Measurements from ENCODE around the gene THSD7A.

THSD7A gene

DNA sequence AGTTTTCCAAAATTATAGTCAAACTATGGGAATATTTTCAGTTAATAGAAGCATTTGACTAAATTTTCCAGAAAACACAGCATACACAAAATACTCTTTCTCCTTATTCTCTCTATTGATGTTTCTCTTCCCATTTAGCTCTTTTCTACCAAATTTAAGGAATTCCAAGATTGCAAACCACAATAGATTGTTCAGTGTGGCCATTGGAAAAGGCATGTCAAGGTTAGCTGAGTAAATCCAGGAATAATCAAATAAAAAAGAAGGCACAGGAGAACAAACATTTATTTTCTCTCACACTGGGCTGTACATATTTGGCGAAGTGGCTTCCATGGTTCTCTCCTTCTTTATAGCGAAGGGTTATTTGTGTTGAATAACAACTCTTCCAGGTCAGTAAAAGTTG lies 117.3 kb downstream of the THSD7A start:
- H3K9ac ChIP-seq (ENCODE audit: low read length): no peak overlapping the region
- H3K4me3 ChIP-seq (ENCODE audit: low read length): no peak overlapping the region
- H2AFZ ChIP-seq (ENCODE audit: low read depth, low read length): no peak overlapping the region
- no peaks in the 10 kb centered on the region for H4K20me1 ChIP-seq (ENCODE audit: insufficient read depth, low read length)
- H3K4me2 ChIP-seq (ENCODE audit: low read length): no peak overlapping the region
- no peaks in the 10 kb centered on the region for H3K36me3 ChIP-seq (replicated peaks; ENCODE audit: low read depth, low read length)
- H3K9me3 ChIP-seq (ENCODE audit: insufficient read depth, low read length): no peaks in the 10 kb centered on the region
- no peak overlapping the region for H3K27ac ChIP-seq (ENCODE audit: low read length)
- H3K4me1 ChIP-seq (ENCODE audit: low read length): no peaks in the 10 kb centered on the region
- no peaks in the 10 kb centered on the region for H3K79me2 ChIP-seq (ENCODE audit: low read length)
- no peak for TF ChIP-seq EZH2phosphoT487 (IDR thresholded peaks at IDR 0.05; ENCODE audit: low read depth)
- TF ChIP-seq, protein P1, sequence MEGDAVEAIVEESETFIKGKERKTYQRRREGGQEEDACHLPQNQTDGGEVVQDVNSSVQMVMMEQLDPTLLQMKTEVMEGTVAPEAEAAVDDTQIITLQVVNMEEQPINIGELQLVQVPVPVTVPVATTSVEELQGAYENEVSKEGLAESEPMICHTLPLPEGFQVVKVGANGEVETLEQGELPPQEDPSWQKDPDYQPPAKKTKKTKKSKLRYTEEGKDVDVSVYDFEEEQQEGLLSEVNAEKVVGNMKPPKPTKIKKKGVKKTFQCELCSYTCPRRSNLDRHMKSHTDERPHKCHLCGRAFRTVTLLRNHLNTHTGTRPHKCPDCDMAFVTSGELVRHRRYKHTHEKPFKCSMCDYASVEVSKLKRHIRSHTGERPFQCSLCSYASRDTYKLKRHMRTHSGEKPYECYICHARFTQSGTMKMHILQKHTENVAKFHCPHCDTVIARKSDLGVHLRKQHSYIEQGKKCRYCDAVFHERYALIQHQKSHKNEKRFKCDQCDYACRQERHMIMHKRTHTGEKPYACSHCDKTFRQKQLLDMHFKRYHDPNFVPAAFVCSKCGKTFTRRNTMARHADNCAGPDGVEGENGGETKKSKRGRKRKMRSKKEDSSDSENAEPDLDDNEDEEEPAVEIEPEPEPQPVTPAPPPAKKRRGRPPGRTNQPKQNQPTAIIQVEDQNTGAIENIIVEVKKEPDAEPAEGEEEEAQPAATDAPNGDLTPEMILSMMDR (IDR thresholded peaks at IDR 0.05; ENCODE audit: low read depth, low read length): no peak
- H3K27me3 ChIP-seq (ENCODE audit: low read depth, low read length): no peaks in the 10 kb centered on the region

DNA sequence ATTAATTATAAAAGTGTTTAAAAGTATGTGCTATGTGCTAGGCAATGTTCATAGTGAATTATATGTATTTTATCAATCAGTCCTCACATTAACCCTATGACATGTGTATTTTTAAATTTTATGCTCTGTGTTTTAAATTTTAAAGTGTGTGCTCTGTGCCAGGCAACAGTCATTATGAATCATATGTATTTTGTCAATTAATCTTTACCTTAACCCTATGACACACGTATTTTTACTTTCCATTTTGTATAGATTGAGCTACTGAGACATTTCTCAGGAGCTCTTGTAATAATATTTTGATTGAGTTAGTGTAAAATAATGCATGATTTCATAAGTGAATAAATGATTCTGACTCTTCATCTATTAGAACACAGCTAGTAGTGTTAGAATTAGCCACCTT lies 117.8 kb downstream of the THSD7A start:
- no peaks in the 10 kb centered on the region for H4K20me1 ChIP-seq (ENCODE audit: insufficient read depth, low read length)
- no peaks in the 10 kb centered on the region for H3K36me3 ChIP-seq (replicated peaks; ENCODE audit: low read depth, low read length)
- H3K4me3 ChIP-seq (ENCODE audit: low read length): no peak overlapping the region
- no peaks in the 10 kb centered on the region for H3K79me2 ChIP-seq (ENCODE audit: low read length)
- TF ChIP-seq, protein P1 (IDR thresholded peaks at IDR 0.05; ENCODE audit: low read depth, low read length): no peak
- no peak for TF ChIP-seq EZH2phosphoT487 (IDR thresholded peaks at IDR 0.05; ENCODE audit: low read depth)
- H3K9ac ChIP-seq (ENCODE audit: low read length): no peak overlapping the region
- no peak overlapping the region for H3K27ac ChIP-seq (ENCODE audit: low read length)
- no peaks in the 10 kb centered on the region for H3K9me3 ChIP-seq (ENCODE audit: insufficient read depth, low read length)
- H3K4me1 ChIP-seq (ENCODE audit: low read length): no peaks in the 10 kb centered on the region
- H3K4me2 ChIP-seq (ENCODE audit: low read length): no peak overlapping the region
- H3K27me3 ChIP-seq (ENCODE audit: low read depth, low read length): no peaks in the 10 kb centered on the region
- H2AFZ ChIP-seq (ENCODE audit: low read depth, low read length): no peak overlapping the region

DNA sequence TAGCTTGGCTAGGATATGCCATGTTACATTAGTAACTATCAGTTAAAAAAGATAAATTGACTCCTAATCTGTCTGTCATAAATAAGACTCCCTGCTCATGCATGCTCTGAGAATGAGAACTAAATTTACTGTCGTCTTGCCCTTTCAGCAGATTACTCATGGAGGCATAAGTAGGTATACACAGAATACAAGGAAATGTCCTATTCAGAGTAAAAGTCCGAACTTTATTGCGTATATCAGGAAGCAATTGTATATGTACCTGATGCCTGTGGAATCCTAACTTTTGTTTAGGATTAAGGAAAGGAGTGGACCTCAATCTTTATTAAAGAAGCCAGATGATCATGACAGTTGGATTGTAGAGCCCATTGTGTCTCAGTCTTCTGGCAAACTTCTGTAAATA lies 118.6 kb downstream of the THSD7A start:
- Histone ChIP-seq H3K27me3 (ENCODE audit: low read depth, low read length) (no peaks in the 10 kb centered on the region), H4K20me1 (ENCODE audit: insufficient read depth, low read length) (no peaks in the 10 kb centered on the region), H3K27ac (ENCODE audit: low read length) (no peak overlapping the region), H3K4me1 (ENCODE audit: low read length) (no peaks in the 10 kb centered on the region), H3K9ac (ENCODE audit: low read length) (no peak overlapping the region), H3K4me2 (ENCODE audit: low read length) (no peak overlapping the region), H3K4me3 (ENCODE audit: low read length) (no peak overlapping the region), H3K9me3 (ENCODE audit: insufficient read depth, low read length) (no peaks in the 10 kb centered on the region), H3K36me3 (replicated peaks; ENCODE audit: low read depth, low read length) (no peaks in the 10 kb centered on the region), H3K79me2 (ENCODE audit: low read length) (no peaks in the 10 kb centered on the region), H2AFZ (ENCODE audit: low read depth, low read length) (no peak overlapping the region)
- no peak for TF ChIP-seq EZH2phosphoT487 (IDR thresholded peaks at IDR 0.05; ENCODE audit: low read depth)
- TF ChIP-seq, protein P1 (IDR thresholded peaks at IDR 0.05; ENCODE audit: low read depth, low read length): no peak

DNA sequence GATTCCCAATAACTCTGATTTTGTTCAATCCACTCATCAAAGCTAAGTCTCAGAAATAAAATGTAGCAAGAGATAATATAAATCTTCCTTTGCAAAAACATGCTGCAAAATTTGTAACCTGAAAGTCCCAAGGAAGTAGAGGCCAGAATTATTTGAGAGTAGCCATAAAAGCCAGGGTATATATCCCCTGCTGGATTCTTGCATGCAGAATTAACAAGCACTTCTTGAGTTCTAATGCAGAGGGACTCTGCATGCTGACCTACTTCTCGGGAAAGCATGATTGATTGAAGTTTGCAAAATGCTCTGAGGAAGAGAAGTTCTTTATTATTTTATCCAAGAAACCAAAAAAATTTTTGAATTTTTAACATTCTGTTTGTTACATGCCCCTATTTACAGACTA lies 121.6 kb downstream of the THSD7A start:
- Histone ChIP-seq H3K36me3 (replicated peaks; ENCODE audit: low read depth, low read length) (no peaks in the 10 kb centered on the region), H3K9ac (ENCODE audit: low read length) (no peak overlapping the region), H3K27me3 (ENCODE audit: low read depth, low read length) (no peaks in the 10 kb centered on the region), H3K9me3 (ENCODE audit: insufficient read depth, low read length) (no peaks in the 10 kb centered on the region), H3K79me2 (ENCODE audit: low read length) (no peaks in the 10 kb centered on the region), H3K4me1 (ENCODE audit: low read length) (no peaks in the 10 kb centered on the region), H2AFZ (ENCODE audit: low read depth, low read length) (no peak overlapping the region), H4K20me1 (ENCODE audit: insufficient read depth, low read length) (no peaks in the 10 kb centered on the region), H3K4me3 (ENCODE audit: low read length) (no peak overlapping the region), H3K27ac (ENCODE audit: low read length) (no peak overlapping the region), H3K4me2 (ENCODE audit: low read length) (no peak overlapping the region)
- TF ChIP-seq, protein P1 (IDR thresholded peaks at IDR 0.05; ENCODE audit: low read depth, low read length): no peak
